Thyroid gland (tissue), 4 donors: ENCODE data around the gene SSH3.

Experiments
- CTCF ChIP-seq, 6 experiments: fragments of 200-600 bp in 3 of 6; fragments of 450-650 bp in 3 of 6; sonication (generic) in 3 of 6; IDR thresholded peaks; one replicate each; pipeline ENCODE4 v1.5.1; 2016 to 2019; ENCODE audit warnings: antibody characterized with exemption in 6 of 6, mild to moderate bottlenecking in 2 of 6, inconsistent platforms in 1 of 6, moderate library complexity in 1 of 6
- POLR2A ChIP-seq, 2 donors: fragments of 450-650 bp; IDR thresholded peaks; one replicate each; pipeline ENCODE4 v1.6.1; 2017; ENCODE audit warnings: antibody characterized with exemption in 2 of 2, mild to moderate bottlenecking in 2 of 2, moderate library complexity in 1 of 2

- TF ChIP-seq POLR2A (IDR thresholded peaks at IDR 0.05) = no peak
- TF ChIP-seq CTCF (IDR thresholded peaks at IDR 0.05) = no peak
These were observed 6.3 kb downstream of the SSH3 start for GRCh38 chr11:67309661-67310061.
